HCT116 (cell line): Measurements from ENCODE around the gene GMDS.

ENCODE experiments used
- ELF1 ChIP-seq: IDR thresholded peaks from 2 replicates; pipeline ENCODE4 v1.6.1; 2012; ENCODE audit warnings: low read depth, borderline replicate concordance
- EZH2 ChIP-seq: fragments of 200-600 bp; sonication (generic); IDR thresholded peaks from 2 replicates; pipeline ENCODE4 v1.6.1; 2017; ENCODE audit warnings: antibody characterized with exemption, mixed run types
- EZH2phosphoT487 ChIP-seq: fragments of 200-600 bp; IDR thresholded peaks from 2 replicates; pipeline ENCODE4 v1.6.1; 2018; ENCODE audit warnings: antibody characterized with exemption, borderline replicate concordance
- FOSL1 ChIP-seq: IDR thresholded peaks from 2 replicates; pipeline ENCODE4 v1.6.1; 2012; ENCODE audit warnings: low read depth
- RAD21 ChIP-seq: IDR thresholded peaks from 2 replicates; pipeline ENCODE4 v1.6.1; 2012; ENCODE audit warnings: low read depth, mild to moderate bottlenecking
- TF ChIP-seq, protein P1 (sequence below), 3 experiments: fragments of 200-600 bp in 1 of 3; sonication (generic) in 1 of 3; IDR thresholded peaks in 2 of 3; conservative IDR thresholded peaks in 1 of 3; 2 replicates each; pipeline ENCODE4 v1.5.1; 2012 to 2017; ENCODE audit warnings: low read depth in 2 of 3, low read length in 2 of 3, antibody characterized with exemption in 1 of 3, borderline replicate concordance in 1 of 3, control low read depth in 1 of 3, mild to moderate bottlenecking in 1 of 3, mixed read lengths in 1 of 3, mixed run types in 1 of 3, moderate library complexity in 1 of 3; ENCODE audit not compliant: insufficient read depth in 1 of 3
- TF ChIP-seq, protein P2 (sequence below): IDR thresholded peaks from 2 replicates; pipeline ENCODE4 v1.6.1; 2012
- TF ChIP-seq, protein P3 (sequence below): IDR thresholded peaks from 2 replicates; pipeline ENCODE4 v1.6.1; 2012

DNA sequence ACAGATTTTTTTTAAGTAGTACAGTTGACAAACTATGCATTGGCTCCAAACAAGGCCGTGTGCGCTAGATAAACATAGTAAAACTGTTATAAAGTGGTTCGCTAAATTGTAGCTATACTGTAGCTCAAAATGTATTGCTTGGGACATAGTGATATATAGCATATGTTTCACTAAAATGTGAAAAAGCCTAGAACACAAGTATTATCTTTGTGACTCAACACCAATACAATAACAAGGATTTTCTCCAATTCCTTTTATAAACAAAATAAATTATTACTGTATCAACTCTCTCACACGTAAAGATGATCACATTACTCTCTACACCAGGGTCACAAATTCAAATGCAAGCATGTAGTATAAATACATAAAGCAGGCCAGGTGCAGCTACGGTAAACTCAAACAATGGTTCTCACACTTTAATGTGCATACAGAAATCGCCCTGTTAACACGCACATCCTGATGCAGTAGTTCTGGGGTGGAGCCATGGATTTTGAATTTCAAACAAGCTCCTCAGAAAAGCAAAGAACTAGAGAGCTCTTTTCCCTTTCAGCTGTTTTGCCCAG lies 214.6 kb downstream of the GMDS start:
- no peak for TF ChIP-seq EZH2phosphoT487
- TF ChIP-seq EZH2 = no peak
- TF ChIP-seq FOSL1 = no peak
- TF ChIP-seq, protein P1, sequence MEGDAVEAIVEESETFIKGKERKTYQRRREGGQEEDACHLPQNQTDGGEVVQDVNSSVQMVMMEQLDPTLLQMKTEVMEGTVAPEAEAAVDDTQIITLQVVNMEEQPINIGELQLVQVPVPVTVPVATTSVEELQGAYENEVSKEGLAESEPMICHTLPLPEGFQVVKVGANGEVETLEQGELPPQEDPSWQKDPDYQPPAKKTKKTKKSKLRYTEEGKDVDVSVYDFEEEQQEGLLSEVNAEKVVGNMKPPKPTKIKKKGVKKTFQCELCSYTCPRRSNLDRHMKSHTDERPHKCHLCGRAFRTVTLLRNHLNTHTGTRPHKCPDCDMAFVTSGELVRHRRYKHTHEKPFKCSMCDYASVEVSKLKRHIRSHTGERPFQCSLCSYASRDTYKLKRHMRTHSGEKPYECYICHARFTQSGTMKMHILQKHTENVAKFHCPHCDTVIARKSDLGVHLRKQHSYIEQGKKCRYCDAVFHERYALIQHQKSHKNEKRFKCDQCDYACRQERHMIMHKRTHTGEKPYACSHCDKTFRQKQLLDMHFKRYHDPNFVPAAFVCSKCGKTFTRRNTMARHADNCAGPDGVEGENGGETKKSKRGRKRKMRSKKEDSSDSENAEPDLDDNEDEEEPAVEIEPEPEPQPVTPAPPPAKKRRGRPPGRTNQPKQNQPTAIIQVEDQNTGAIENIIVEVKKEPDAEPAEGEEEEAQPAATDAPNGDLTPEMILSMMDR (IDR thresholded peaks at IDR 0.05 in 2 of 3, conservative IDR thresholded peaks at IDR 0.05 in 1 of 3; ENCODE audit: borderline replicate concordance in 1 of 3, insufficient read depth in 1 of 3, low read depth in 2 of 3, low read length in 2 of 3) = no peak
- TF ChIP-seq ELF1 = no peak
- TF ChIP-seq, protein P2, sequence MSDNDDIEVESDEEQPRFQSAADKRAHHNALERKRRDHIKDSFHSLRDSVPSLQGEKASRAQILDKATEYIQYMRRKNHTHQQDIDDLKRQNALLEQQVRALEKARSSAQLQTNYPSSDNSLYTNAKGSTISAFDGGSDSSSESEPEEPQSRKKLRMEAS = no peak
- TF ChIP-seq RAD21 = no peak
- TF ChIP-seq, protein P3, sequence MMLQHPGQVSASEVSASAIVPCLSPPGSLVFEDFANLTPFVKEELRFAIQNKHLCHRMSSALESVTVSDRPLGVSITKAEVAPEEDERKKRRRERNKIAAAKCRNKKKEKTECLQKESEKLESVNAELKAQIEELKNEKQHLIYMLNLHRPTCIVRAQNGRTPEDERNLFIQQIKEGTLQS = no peak
